PC-3 (cell line): Measurements from ENCODE around the gene UBE2E3.

Experiments
- CTCF ChIP-seq: fragments of 300-600 bp; sonication (generic); conservative IDR thresholded peaks from 2 replicates; pipeline ENCODE4 v1.5.1; 2017; ENCODE audit warnings: antibody characterized with exemption, low read depth, mild to moderate bottlenecking, low read length
- EZH2 ChIP-seq: fragments of 300-600 bp; sonication (generic); IDR thresholded peaks from one replicate; pipeline ENCODE4 v1.6.1; 2017; ENCODE audit warnings: antibody characterized with exemption, mild to moderate bottlenecking, low read length; ENCODE audit not compliant: unreplicated experiment
- EZH2phosphoT487 ChIP-seq: fragments of 300-600 bp; sonication (generic); IDR thresholded peaks from 2 replicates; pipeline ENCODE4 v1.6.1; 2018; ENCODE audit warnings: mild to moderate bottlenecking, antibody characterized with exemption, low read length, borderline replicate concordance

GRCh38 chr2:181077128-181077709, 96.8 kb downstream of the UBE2E3 start:
- TF ChIP-seq CTCF (peak; percentile 82), EZH2 (no peak), EZH2phosphoT487 (no peak)
